GM18867 (cell line): Measurements from ENCODE around the gene LINGO3.

Experiments
- ATAC-seq: cut with Tn5 transposase; IDR thresholded peaks from one replicate; pipeline ENCODE4 v1.9.1; 2021; ENCODE audit warnings: mild to moderate bottlenecking, moderate library complexity; ENCODE audit not compliant: unreplicated experiment

The LINGO3 gene

GRCh38 chr19:2328401-2329148 is 20.6 kb upstream of the LINGO3 start, which contains the start of the genes LSM7 and SPPL2B:
LSM7 (minus strand) TSS chr19:2328586; CDS start chr19:2328566, 20 bp downstream.
SPPL2B (plus strand) TSS chr19:2328684; CDS start chr19:2328710, 26 bp downstream.
- peak; percentile 66 for ATAC-seq

- ATAC-seq, result peak; percentile 1
These were observed 19.9 kb upstream of the LINGO3 start for GRCh38 chr19:2327773-2328400.

DNA sequence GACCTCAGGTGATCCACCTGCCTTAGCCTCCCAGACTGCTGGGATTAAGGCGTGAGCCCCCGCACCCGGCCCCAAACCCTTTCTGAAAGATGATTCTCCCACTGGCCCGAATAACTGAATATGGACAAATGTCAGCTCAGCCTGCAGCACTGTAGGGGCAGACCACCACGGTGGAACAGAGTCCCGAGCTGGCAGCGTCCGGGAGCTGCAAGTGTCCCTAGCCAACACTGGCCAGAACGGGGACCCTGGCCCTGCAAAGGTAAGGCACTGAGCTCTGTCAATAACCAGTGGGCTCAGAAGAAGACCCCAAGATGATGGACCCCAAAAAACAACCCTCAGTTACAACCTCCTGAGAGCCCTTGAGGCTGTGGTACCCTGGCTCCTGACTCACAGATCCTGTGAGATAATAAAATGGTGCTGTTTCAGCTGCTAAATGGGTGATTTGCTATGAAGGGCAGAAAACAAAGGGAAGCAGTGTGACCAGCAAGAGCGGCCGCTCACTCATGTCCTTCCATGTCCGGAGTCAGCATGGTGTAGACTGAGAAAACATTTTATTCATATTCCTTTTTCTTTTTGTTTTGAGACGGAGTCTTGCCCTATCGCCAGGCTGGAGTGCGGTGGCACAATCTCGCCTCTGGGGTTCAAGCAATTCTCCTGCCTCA is 18.9 kb upstream of the LINGO3 start:
- ATAC-seq, result no peak

DNA sequence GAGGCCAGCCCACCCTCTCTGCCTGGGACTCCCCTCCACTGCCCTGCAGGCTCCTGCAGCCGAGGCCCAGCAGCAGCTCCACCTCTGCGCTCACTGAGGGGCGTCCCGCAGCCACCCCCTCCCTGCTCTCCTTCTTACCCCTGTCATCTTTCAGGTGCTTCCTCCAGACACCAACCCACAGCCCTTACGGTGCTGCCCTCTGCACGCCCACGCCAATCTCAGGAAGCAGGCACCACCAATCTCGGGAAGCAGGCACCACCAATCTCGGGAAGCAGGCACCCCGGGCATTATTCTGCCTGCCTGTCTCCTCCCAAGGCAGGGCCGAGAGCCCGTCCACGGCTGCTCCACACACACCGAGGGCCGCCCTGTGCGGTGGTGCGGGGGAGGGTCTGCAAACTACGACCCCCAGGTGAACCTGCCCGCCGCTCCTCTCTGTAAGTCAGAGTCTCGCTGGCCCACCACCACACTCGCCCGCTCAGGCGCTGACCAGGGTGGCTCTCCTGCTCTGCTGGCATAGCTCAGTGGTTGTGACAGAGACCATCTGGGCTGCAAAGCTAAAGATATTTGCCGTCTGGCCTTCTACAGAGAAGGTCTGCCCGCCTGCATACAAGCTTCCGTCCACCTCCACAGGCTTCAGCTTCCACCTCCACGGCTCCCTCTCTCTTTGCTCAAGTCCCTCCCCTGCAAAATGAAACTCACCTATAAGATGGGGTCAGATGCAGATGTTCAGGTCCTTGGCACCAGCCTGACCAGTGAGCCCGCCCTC is 17.5 kb upstream of the LINGO3 start:
- no peak for ATAC-seq

- ATAC-seq, result no peak
These were observed 16.4 kb upstream of the LINGO3 start for GRCh38 chr19:2324220-2324948.

DNA sequence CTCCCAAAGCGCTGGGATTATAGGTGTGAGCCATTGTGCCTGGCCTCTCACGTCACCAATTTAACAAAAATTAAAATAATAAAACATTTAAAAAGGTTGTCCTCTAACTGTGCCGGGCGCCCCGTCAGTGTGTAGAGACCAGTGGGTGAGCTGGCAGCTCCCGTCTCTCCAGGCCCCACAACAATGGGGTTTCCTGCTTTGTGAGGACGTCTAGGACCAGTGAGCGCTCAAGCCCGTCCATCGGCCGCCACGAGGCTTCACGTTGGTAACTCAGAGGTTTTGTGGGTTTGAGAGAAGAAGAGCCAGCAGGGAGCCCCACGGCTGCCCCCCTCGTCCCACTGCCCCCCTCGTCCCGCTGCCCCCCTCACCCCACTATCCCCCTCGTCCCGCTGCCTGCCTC is 15.8 kb upstream of the LINGO3 start:
- no peak for ATAC-seq

DNA sequence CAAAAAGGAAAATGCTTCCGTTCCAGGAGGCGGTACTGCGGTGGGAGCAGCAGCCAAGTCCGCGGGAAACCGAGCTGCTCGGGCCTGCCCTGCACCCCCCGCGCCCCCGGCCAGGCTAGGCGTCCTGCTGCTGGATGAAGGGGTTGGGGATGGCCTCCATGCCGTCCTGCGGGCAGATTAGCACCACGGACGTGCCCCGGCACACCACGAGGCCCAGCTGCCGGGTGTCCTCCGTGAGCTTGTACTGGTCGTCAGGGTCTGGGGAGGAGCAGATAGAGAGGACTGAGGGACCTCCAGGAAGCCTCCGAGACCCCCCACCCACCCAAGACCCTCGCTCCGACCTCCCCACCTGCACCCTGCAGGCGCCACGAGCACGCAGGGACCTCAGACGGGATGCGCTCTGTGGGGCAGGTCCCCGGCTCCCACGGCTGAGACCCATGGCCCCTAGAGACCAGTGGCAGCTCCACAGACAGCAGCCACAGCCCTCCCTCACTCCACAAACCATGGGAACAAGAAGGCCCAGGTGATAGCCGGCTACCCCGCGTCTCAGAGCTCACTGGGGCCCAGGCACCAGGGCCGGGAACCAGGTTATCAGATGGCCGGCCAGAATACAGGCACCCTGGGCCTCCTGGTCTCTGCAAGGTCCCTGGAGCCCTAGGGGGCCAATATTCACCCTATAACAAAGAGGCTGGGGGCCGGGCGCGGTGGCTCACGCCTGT is 13.8 kb upstream of the LINGO3 start:
- no peak for ATAC-seq

DNA sequence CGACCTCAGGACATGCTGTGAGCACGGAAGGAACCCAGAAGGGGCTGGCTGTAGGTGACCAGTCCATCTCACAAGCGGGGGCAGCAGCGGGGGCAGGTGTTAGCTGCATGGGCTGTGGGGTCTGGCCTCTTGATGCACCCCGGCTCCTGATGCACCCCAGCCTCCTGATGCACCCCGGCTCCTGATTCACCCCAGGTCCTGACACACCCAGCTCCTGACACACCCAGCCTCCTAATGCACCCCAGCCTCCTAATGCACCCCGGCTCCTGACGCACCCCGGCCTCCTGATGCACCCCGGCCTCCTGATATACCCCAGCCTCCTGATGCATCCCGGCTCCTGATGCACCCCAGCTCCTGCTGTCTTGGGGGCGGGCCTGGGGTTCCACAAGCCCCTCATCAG is 13.0 kb upstream of the LINGO3 start:
- no peak for ATAC-seq

- ATAC-seq, result no peak
These were observed 12.1 kb upstream of the LINGO3 start for GRCh38 chr19:2320049-2320448.

- ATAC-seq, result no peak
These were observed 11.6 kb upstream of the LINGO3 start for GRCh38 chr19:2319551-2319950.

DNA sequence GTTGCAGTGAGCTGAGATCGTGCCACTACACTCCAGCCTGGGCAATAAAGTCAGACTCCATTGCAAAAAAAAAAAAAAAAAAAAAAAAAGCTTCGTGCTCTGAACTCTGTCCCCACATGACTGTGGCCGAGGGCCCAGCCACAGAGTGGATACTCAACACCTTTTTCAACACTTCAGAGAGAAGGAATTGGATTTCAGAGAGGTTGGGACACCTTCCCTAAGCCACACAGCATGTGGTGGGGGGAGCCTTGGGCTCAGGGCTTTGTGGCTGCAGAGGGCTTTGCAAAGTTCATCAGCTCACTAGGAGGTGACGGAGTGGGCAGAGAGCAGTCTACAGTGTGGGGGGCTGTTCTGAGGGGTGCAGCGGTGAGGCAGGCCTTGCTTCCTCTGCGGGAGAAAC is 11.0 kb upstream of the LINGO3 start:
- no peak for ATAC-seq

DNA sequence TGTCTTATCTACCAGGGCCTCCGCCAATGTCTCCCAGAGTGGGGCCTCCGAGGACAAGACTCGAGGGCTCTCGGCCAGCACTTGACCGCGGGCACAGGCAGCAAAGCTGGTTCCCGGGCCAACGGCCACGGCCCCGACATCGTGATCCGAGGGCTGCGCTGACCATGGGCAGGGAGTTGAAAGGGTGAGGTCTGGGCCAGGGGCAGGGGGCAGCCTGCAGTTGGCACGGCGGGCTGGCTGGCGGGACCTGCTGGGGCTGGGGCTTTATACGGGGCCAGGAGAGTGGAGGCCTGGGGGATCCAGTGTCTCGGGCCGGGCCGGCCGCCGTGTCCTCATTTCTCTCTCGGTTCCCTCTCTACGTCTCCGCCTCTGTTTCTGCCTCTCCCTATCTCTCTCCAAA is 9.8 kb upstream of the LINGO3 start:
- ATAC-seq, result no peak

GRCh38 chr19:2317300-2317699 is 9.3 kb upstream of the LINGO3 start:
- ATAC-seq, result no peak

- ATAC-seq, result no peak
These were observed 7.9 kb upstream of the LINGO3 start for GRCh38 chr19:2315818-2316353.

- no peak for ATAC-seq
These were observed 7.3 kb upstream of the LINGO3 start for GRCh38 chr19:2315121-2315817.

- no peak for ATAC-seq
These were observed 5.0 kb upstream of the LINGO3 start for GRCh38 chr19:2312820-2313501.

DNA sequence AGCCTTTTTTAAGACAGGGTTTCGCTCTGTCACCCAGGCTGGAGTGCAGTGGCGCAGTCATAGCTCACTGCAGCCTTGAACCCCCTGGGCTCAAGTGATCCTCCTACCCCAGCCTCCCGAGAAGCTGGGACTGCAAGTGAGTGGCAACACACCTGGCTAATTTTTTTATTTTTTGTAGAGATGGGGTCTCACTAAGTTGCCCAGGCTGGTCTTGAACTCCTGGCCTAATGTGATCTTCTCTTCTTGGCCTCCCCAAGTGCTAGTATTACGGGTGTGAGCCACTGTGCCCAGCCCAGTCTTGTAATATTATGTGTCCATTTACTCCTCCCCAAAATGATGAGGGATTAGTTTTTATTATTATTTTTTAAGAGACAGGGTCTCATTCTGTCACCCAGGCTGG is 3.1 kb upstream of the LINGO3 start:
- no peak for ATAC-seq

- ATAC-seq, result no peak
These were observed 1.9 kb upstream of the LINGO3 start for GRCh38 chr19:2309734-2310362.
